ENCODE data around the gene COL20A1. TPM values are rescaled to one million over a fixed set of nuclear protein-coding genes. Genes with fewer than 3 reads are reported as not detected.

The COL20A1 gene
- total RNA-seq, 1 experiment from 2014 or later: 0.06 TPM

GRCh38 chr20:63347950-63348827, 55.2 kb downstream of the COL20A1 start:
- DNase-seq (ENCODE audit: low read depth): no peak

GRCh38 chr20:63348828-63349515, 56.0 kb downstream of the COL20A1 start:
- no peak for DNase-seq (ENCODE audit: low read depth)

GRCh38 chr20:63349516-63349895, 56.5 kb downstream of the COL20A1 start:
- no peak for DNase-seq (ENCODE audit: low read depth)

- no peak for DNase-seq (ENCODE audit: low read depth)
These were observed 57.2 kb downstream of the COL20A1 start for GRCh38 chr20:63350196-63350595.

GRCh38 chr20:63350597-63351325, 57.8 kb downstream of the COL20A1 start:
- no peak for DNase-seq (ENCODE audit: low read depth)

- no peak for DNase-seq (ENCODE audit: low read depth)
These were observed 58.3 kb downstream of the COL20A1 start for GRCh38 chr20:63351326-63351700.

GRCh38 chr20:63351811-63352591, 59.0 kb downstream of the COL20A1 start:
- DNase-seq (ENCODE audit: low read depth): no peak

- DNase-seq (ENCODE audit: low read depth): no peak
These were observed 59.8 kb downstream of the COL20A1 start for GRCh38 chr20:63352811-63353221.

- DNase-seq (ENCODE audit: low read depth): no peak
These were observed 61.8 kb downstream of the COL20A1 start for GRCh38 chr20:63354636-63355350.

GRCh38 chr20:63355781-63356295, 62.9 kb downstream of the COL20A1 start:
- DNase-seq (ENCODE audit: low read depth): no peak

- DNase-seq (ENCODE audit: low read depth): no peak
These were observed 63.5 kb downstream of the COL20A1 start for GRCh38 chr20:63356511-63356910.

- no peak for DNase-seq (ENCODE audit: low read depth)
These were observed 64.2 kb downstream of the COL20A1 start for GRCh38 chr20:63356931-63357879.

GRCh38 chr20:63357921-63358905, 65.2 kb downstream of the COL20A1 start:
- DNase-seq (ENCODE audit: low read depth): no peak

GRCh38 chr20:63359164-63359934, 66.4 kb downstream of the COL20A1 start:
- no peak for DNase-seq (ENCODE audit: low read depth)

- DNase-seq (ENCODE audit: low read depth): no peak
These were observed 67.2 kb downstream of the COL20A1 start for GRCh38 chr20:63359937-63360849.

- DNase-seq (ENCODE audit: low read depth): no peak
These were observed 68.0 kb downstream of the COL20A1 start, which contains the start of gene CHRNA4 for GRCh38 chr20:63360850-63361518. TSS of gene CHRNA4 (minus strand) at chr20:63361349. CDS start at chr20:63361165, 184 bp downstream.

Data from LHCN-M2 (cell line).